Measurements from ENCODE around the gene ARL6.

DNA sequence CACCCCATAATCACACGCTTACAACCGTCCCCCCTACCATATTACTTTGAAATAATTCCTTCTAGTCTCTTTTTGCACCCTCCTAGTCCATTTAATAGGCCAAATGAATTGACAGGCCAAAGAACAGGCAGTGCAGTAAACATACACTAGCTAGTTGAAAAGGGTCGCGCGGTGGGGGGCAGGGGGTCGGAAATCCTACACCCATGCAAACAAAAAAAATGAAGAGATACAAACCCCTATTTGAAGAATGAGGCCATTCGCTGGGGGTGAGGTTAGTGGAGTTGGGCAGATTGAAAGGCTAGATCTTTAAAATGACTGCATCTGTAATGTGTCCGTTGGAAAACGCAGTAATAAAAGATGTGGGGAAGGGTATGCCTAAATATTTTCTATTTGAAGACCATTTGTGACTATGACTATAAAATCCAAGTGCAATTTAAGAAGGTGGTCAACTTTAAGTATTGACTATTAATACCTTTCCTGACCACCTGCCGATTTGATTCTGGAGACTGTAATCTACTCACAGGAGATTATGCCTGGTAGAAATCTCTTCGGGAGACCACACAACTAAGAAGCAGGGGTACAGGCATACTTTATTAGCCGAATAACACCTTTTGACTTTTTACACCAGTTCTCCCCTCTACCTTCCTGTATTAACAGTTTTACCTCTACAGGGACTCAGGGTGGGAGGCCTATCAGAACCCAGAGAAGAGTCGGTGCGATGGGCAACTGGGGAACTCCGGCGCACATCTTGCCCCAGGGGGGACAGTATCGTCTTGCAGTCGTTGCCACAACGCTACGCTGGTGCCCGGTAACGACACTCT is 762 bp upstream of the ARL6 start:
- TF ChIP-seq, protein P1, sequence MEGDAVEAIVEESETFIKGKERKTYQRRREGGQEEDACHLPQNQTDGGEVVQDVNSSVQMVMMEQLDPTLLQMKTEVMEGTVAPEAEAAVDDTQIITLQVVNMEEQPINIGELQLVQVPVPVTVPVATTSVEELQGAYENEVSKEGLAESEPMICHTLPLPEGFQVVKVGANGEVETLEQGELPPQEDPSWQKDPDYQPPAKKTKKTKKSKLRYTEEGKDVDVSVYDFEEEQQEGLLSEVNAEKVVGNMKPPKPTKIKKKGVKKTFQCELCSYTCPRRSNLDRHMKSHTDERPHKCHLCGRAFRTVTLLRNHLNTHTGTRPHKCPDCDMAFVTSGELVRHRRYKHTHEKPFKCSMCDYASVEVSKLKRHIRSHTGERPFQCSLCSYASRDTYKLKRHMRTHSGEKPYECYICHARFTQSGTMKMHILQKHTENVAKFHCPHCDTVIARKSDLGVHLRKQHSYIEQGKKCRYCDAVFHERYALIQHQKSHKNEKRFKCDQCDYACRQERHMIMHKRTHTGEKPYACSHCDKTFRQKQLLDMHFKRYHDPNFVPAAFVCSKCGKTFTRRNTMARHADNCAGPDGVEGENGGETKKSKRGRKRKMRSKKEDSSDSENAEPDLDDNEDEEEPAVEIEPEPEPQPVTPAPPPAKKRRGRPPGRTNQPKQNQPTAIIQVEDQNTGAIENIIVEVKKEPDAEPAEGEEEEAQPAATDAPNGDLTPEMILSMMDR (conservative IDR thresholded peaks at IDR 0.05; ENCODE audit: low read depth, low read length), result no peak
- no peak for TF ChIP-seq EZH2phosphoT487 (IDR thresholded peaks at IDR 0.05; ENCODE audit: borderline replicate concordance, low read length)
- TF ChIP-seq EZH2 (IDR thresholded peaks at IDR 0.05; ENCODE audit: low read length, unreplicated experiment), result no peak
